T47D (cell line): ENCODE results near the gene FAM184A.
A peak's percentile ranks its signal among the peaks of the same experiment; 100 is the strongest.
"Not testable (repeated sequence)": the region's sequence is repeated elsewhere in the genome, so short reads cannot be mapped to it uniquely, and the experiment has no call there.

Experiments
- DNase-seq, 2 experiments: peaks; one replicate each; pipeline versions ENCODE4 v3.0.0 to v3.0.0-alpha.2; 2011 to 2012; ENCODE audit warnings: low read depth in 1 of 2, low spot score in 1 of 2
- JUND ChIP-seq: IDR thresholded peaks from 2 replicates; pipeline ENCODE4 v1.6.1; 2012; ENCODE audit warnings: low read depth
- in situ Hi-C: cut with HindIII; loops from 2 replicates; pipeline ENCODE4 v1.10.0; 2016; ENCODE audit warnings: low sequenced_read_pairs, low pct_unique_long_range_greater_than_20kb

Gene FAM184A

GRCh38 chr6:119078376-119079282 is at the start of gene FAM184A:
FAM184A (minus strand) TSS chr6:119078664; CDS start chr6:119078299, 365 bp downstream.
- TF ChIP-seq JUND: no peak
- in situ Hi-C loops: no loop called here
- peak; percentile 24 to 68 for DNase-seq

GRCh38 chr6:119127627-119128026 is 49.2 kb upstream of the FAM184A start:
- TF ChIP-seq JUND: no peak
- no peak for DNase-seq
- in situ Hi-C loops: no loop called here

- in situ Hi-C loops: no loop called here
- TF ChIP-seq JUND: no peak
- no peak for DNase-seq
These were observed 48.4 kb upstream of the FAM184A start for GRCh38 chr6:119126826-119127225.

GRCh38 chr6:119126140-119126539 is 47.7 kb upstream of the FAM184A start:
- TF ChIP-seq JUND: no peak
- in situ Hi-C loops: no loop called here
- DNase-seq: no peak

GRCh38 chr6:119125576-119125975 is 47.1 kb upstream of the FAM184A start:
- no peak for DNase-seq
- in situ Hi-C loops: no loop called here
- TF ChIP-seq JUND: no peak

GRCh38 chr6:119124079-119124824 is 45.8 kb upstream of the FAM184A start:
- TF ChIP-seq JUND: no peak
- DNase-seq: no peak
- in situ Hi-C loops: no loop called here

GRCh38 chr6:119122336-119122735 is 43.9 kb upstream of the FAM184A start:
- in situ Hi-C loops: no loop called here
- no peak for TF ChIP-seq JUND
- DNase-seq: no peak

- DNase-seq: no peak
- in situ Hi-C loops: no loop called here
- TF ChIP-seq JUND: no peak
These were observed 42.9 kb upstream of the FAM184A start for GRCh38 chr6:119121367-119121766.

GRCh38 chr6:119119989-119120388 is 41.5 kb upstream of the FAM184A start:
- no peak for DNase-seq
- no peak for TF ChIP-seq JUND
- in situ Hi-C loops: no loop called here

- DNase-seq, in situ Hi-C loops: not testable (repeated sequence)
These were observed 40.6 kb upstream of the FAM184A start for GRCh38 chr6:119119062-119119461.

GRCh38 chr6:119116712-119117281 is 38.3 kb upstream of the FAM184A start:
- in situ Hi-C loops: no loop called here
- no peak for TF ChIP-seq JUND

GRCh38 chr6:119113961-119114360 is 35.5 kb upstream of the FAM184A start:
- in situ Hi-C loops: no loop called here
- DNase-seq: no peak
- no peak for TF ChIP-seq JUND

More at GRCh38 chr6:119116712-119117281, 38.3 kb upstream of the FAM184A start:
- no peak for DNase-seq
